HCT116 (cell line): ENCODE results near the gene PYGB.

Experiments
- EZH2phosphoT487 ChIP-seq: fragments of 200-600 bp; IDR thresholded peaks from 2 replicates; pipeline ENCODE4 v1.6.1; 2018; ENCODE audit warnings: antibody characterized with exemption, borderline replicate concordance
- JUND ChIP-seq: IDR thresholded peaks from 2 replicates; pipeline ENCODE4 v1.6.1; 2012
- POLR2A ChIP-seq: IDR thresholded peaks from 2 replicates; pipeline ENCODE4 v1.7.0; 2011; ENCODE audit warnings: borderline replicate concordance; ENCODE audit not compliant: insufficient read depth, insufficient read length; ENCODE audit errors: extremely low read depth
- POLR2AphosphoS5 ChIP-seq: IDR thresholded peaks from 2 replicates; pipeline ENCODE4 v1.6.1; 2011; ENCODE audit warnings: mild to moderate bottlenecking, low read depth, low read length, moderate library complexity
- RAD21 ChIP-seq: IDR thresholded peaks from 2 replicates; pipeline ENCODE4 v1.6.1; 2012; ENCODE audit warnings: low read depth, mild to moderate bottlenecking
- TCF7L2 ChIP-seq: IDR thresholded peaks from 2 replicates; pipeline ENCODE4 v1.7.0; 2011; ENCODE audit warnings: borderline replicate concordance, inconsistent platforms; ENCODE audit not compliant: insufficient read depth, insufficient read length; ENCODE audit errors: extremely low read depth
- YY1 ChIP-seq: IDR thresholded peaks from 2 replicates; pipeline ENCODE4 v1.6.1; 2011; ENCODE audit warnings: low read length, low read depth, moderate library complexity, mild to moderate bottlenecking; ENCODE audit not compliant: insufficient replicate concordance; ENCODE audit errors: extremely low read depth
- ZBTB33 ChIP-seq: IDR thresholded peaks from 2 replicates; pipeline ENCODE4 v1.6.1; 2011; ENCODE audit warnings: mild to moderate bottlenecking, low read length, moderate library complexity; ENCODE audit not compliant: insufficient replicate concordance; ENCODE audit errors: extremely low read depth
- TF ChIP-seq, protein P1 (sequence below), 3 experiments: fragments of 200-600 bp in 1 of 3; sonication (generic) in 1 of 3; IDR thresholded peaks in 2 of 3; conservative IDR thresholded peaks in 1 of 3; 2 replicates each; pipeline ENCODE4 v1.5.1; 2012 to 2017; ENCODE audit warnings: low read depth in 2 of 3, low read length in 2 of 3, antibody characterized with exemption in 1 of 3, borderline replicate concordance in 1 of 3, control low read depth in 1 of 3, mild to moderate bottlenecking in 1 of 3, mixed read lengths in 1 of 3, mixed run types in 1 of 3, moderate library complexity in 1 of 3; ENCODE audit not compliant: insufficient read depth in 1 of 3

- TF ChIP-seq, protein P1, sequence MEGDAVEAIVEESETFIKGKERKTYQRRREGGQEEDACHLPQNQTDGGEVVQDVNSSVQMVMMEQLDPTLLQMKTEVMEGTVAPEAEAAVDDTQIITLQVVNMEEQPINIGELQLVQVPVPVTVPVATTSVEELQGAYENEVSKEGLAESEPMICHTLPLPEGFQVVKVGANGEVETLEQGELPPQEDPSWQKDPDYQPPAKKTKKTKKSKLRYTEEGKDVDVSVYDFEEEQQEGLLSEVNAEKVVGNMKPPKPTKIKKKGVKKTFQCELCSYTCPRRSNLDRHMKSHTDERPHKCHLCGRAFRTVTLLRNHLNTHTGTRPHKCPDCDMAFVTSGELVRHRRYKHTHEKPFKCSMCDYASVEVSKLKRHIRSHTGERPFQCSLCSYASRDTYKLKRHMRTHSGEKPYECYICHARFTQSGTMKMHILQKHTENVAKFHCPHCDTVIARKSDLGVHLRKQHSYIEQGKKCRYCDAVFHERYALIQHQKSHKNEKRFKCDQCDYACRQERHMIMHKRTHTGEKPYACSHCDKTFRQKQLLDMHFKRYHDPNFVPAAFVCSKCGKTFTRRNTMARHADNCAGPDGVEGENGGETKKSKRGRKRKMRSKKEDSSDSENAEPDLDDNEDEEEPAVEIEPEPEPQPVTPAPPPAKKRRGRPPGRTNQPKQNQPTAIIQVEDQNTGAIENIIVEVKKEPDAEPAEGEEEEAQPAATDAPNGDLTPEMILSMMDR (IDR thresholded peaks at IDR 0.05 in 2 of 3, conservative IDR thresholded peaks at IDR 0.05 in 1 of 3; ENCODE audit: borderline replicate concordance in 1 of 3, insufficient read depth in 1 of 3, low read depth in 2 of 3, low read length in 2 of 3), result no peak
- no peak for TF ChIP-seq POLR2AphosphoS5
- no peak for TF ChIP-seq RAD21
- no peak for TF ChIP-seq POLR2A
- TF ChIP-seq JUND, result no peak
- TF ChIP-seq TCF7L2, result no peak
- TF ChIP-seq ZBTB33, result no peak
- TF ChIP-seq YY1, result no peak
- no peak for TF ChIP-seq EZH2phosphoT487
Measured at GRCh38 chr20:25297141-25297905, 49.4 kb downstream of the PYGB start.
